NCI-H82 (cell line): ENCODE data around the gene PCP2.

Experiments used
- DNase-seq: peaks from one replicate; lab custom pipeline; 2025; lab: John Stamatoyannopoulos, UW

The PCP2 gene

DNA sequence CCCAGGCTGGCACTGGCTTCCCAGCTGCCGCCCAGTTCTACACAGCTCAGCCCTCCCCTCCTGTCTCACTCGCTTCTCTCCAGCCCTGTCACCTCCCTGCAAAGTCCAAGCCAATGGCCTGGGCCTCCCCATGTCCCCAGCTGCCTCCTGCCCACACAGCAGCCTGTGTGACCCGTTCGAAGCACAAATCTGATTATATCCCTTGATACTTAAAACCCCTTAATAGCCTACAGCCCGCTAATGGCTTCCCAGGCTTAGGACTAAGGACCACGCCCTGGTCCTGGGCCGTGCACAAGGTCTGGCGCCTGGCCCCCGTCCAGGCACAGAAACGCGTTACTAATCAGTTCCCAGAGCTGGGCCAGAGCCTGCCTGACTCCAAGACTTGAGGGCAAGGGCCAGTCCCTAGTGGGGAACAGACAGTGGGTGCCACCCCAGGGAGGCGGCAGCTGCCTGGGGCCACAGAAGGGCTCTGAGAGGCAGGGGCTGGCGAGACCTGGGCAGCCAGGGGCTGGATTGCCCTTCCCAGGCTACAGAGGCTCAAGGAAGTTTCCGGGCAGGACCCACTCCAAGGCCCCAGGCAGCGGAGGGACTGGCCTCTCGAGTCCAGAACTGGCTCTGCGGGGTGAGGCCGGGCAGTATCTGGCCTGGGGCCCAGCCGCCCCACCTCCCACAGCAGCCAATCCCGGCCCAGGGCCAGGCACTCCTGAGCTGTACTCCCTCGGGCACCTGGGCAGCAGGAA lies 14.6 kb downstream of the PCP2 start:
- peak; percentile 96 for DNase-seq

DNA sequence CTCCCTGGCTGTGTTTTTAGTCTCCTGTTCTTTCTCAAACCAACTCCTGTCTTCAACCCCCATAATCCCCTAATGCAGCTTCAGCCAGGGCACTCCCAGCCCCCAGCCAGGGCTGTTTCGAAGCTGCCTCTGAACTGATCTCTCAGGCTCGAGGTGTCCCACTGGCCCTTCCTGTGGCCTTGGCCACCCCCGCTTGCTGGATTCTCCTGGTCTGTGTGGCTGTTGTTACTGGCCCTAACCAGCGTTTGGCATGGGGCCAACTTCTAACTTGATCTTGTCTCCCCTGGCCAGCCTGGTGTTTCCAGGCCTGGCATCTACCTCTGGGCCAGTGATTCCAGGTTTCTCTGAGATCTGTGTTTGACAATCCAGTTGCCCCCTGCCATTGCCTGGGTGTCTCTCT lies 15.2 kb downstream of the PCP2 start:
- DNase-seq: peak; percentile 77

GRCh38 chr19:7617735-7618134 lies 15.8 kb downstream of the PCP2 start:
- DNase-seq: no peak

DNA sequence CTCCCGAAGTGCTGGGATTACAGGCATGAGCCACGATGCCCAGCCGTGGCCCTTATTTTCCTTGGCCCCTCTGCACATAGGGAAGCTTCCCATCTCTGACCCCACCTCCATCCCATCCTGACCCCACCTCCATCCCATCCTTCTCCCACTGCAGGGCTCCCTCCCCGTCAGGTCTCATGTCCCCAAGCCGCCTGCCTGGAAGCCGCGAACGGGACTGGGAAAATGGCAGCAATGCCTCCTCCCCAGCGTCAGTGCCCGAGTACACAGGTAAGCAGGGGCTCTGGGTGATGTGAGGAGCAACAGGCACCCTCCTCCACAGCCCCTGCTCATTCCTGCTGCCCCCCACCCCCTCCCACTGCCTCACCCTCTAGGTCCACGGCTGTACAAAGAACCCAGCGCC lies 16.3 kb downstream of the PCP2 start:
- no peak for DNase-seq

GRCh38 chr19:7614859-7615741 lies 18.4 kb downstream of the PCP2 start:
- no peak for DNase-seq

- no peak for DNase-seq
These were observed 20.9 kb downstream of the PCP2 start for GRCh38 chr19:7612282-7613274.

- no peak for DNase-seq
These were observed 21.8 kb downstream of the PCP2 start for GRCh38 chr19:7611541-7612279.

- DNase-seq: no peak
These were observed 22.9 kb downstream of the PCP2 start for GRCh38 chr19:7610491-7611240.

DNA sequence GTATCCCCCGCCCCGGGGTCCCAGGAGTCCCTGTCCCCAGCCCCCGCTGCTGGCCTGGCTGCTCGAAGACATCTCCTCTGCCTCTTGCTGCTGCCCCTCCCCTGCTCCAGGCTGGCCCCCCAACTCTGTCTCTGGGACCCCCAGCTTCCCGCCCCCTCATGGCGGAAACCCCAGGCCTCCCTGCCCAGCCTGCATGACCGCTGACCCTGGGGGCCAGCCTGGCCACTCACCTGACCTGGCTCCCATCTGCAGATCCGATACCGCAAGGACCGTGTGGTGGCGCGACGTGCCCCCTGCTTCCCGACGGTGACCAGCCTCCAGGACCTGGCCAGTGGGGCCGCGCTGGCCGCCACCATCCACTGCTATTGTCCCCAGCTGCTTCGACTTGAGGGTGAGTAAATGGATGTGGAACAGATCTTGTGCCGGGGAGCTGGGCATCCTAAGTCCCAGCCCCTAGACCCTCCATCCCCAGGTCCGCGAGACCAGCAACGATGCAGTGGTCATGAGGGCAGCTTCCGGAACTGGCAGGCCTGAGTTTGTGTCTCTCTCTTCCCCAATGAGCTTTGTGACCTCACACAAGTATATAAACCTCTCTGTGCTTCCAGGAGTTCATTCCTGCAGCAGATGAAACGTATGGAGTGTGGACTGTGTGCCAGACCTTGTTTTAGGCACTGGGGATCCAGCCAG lies 25.5 kb downstream of the PCP2 start:
- no peak for DNase-seq

DNA sequence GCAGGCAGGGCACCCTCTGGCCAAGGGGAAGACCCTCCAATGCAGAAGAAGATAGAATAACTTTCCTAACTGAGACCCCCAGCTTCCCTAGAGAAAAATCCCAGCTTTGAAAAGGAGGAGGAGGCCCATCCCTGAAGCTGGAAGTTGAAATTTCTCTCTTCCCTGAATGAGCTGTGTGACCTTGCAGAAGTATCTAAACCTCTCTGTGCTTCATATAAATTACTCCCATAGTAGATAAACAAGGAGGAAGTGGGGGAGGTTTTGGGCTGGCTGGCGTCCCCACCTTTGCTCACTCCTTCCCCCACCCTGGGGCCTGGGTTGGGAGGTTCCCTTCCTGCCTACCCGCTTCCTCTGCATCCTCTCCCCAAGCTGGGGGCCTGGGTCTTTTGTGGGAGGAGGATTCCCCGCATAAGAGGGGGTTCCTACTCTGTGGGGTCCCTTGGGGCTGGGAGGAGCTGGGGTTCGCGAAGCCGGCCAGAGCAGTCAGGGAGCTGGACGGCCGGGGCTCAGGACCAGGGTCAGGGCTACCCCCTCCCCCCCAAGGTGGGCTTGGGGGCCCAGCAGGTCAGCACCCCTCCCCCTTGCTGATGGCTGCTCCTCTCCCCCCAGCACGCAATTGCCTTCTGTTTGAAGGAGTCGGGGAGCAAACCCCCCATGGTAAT lies 26.2 kb downstream of the PCP2 start:
- no peak for DNase-seq

DNA sequence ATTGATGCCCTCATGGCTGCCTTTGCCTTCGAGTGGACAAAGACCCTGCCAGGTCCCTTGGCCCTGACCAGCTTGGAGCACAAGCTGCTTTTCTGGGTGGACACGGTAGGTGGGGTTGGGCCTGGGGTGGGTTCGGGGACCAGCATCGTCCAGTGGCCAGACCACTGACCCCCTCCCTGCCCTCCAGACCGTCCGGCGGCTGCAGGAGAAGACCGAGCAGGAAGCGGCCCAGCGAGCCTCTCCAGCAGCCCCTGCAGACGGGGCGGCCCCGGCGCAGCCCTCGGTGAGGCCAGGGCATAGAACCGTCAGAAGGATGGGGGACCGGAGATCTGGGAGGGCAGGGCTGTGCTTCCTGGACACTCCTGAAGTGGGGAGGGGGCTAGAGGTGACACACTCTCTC lies 27.2 kb downstream of the PCP2 start:
- DNase-seq: no peak

DNA sequence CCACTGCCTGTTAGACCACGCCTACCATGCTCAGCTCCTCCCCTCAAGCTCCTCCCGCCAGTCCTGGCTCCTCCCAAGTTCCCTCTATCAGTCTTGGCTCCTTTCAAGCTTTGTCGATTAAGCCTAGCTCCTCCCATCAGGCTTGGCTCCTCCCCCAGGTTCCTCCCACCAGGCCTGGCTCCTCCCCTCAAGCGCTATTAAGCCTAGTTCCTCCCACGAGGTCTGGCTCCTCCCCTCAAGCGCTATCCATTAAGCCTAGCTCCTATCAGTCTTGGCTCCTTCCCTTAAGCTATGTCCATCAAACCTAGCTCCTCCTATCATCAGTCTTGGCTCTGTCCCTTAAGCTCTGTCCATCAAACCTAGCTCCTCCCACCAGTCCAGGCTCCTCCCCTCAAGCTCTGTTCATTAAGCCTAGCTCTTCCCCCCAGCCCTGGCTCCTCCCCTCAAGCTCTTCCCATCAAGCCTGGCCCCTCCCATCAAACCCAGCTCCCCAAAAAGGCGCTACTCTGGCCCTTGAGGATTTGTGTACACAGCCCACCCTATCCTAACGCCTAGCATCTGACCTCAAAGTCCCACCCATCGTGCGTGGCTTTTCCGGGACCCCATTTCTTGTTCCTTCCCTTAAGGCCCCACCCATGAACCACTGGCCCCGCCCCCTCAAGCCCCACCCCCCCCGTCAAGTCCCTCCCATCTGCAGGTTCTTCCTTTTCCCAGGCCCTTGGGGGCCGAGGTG lies 27.9 kb downstream of the PCP2 start:
- DNase-seq: peak; percentile 78

DNA sequence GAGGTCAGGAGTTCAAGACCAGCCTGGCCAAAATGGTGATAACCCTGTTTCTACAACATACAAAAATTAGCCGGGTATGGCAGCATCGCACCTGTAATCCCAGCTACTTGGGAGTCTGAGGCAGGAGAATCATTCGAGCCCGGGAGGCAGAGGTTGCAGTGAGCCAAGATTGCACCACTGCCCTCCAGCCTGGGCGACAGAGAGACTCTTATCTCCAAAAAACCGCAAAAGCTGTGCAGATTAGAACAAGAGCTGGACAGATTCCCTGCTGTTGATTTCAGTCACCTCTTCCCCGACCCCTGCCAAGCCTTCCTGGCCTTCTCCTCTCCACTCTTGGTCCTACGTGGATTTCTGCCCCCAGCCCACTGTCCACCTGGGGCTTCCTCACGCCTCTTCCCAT lies 29.6 kb downstream of the PCP2 start:
- no peak for DNase-seq

DNA sequence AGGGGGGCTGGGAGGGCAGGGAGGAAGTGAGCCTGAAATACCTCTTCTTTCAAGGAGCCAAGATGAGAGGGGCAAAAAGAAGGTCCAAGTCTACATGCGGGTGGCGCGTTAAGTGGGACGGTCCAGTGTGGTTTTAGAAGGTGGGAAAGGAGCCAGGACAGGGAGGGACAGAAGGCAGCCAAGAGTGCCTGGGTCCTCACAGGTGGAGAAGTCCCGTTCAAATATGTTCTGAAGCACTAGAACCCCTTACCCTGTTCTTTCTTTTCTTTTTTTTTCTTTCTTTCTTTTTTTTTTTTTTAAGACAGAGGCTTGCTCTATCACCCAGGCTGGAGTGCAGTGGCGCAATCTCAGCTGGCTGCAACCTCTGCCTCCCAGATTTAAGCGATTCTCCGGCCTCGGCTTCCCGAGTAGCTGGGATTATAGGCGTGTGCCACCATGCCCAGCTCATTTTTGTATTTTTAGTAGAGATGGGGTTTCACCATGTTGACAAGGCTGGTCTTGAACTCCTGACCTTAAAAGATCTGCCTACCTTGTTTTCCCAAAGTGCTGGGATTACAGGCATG lies 30.5 kb downstream of the PCP2 start:
- no peak for DNase-seq

- DNase-seq: no peak
These were observed 31.1 kb downstream of the PCP2 start for GRCh38 chr19:7602240-7602934.

DNA sequence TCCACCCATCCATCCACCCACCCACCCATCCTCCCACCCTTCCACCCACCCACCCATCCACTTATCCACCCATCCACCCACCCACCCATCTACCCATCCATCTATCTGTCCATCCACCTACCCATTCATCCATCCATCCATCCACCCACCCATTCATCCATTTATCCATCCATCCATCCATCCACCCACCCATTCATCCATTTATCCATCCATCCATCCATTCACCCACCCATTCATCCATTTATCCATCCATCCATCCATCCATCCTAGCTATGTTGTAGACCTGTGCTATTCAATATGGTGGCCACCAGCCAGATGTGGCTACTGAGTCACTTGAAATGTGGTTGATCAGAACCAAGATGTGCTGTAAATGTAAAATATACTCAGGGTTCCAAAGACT lies 32.8 kb downstream of the PCP2 start:
- DNase-seq: no peak

- no peak for DNase-seq
These were observed 35.3 kb downstream of the PCP2 start for GRCh38 chr19:7598180-7598579.

- DNase-seq: no peak
These were observed 35.8 kb downstream of the PCP2 start for GRCh38 chr19:7597689-7598088.
